Iris pigment epithelial cell (primary cell): ENCODE measurements around the gene GNA15.
A peak's percentile ranks its signal among the peaks of the same experiment; 100 is the strongest.

ENCODE experiments used
- DNase-seq: peaks from one replicate; pipeline ENCODE4 v3.0.0-alpha.2; 2011; ENCODE audit warnings: low read depth

Gene GNA15

DNA sequence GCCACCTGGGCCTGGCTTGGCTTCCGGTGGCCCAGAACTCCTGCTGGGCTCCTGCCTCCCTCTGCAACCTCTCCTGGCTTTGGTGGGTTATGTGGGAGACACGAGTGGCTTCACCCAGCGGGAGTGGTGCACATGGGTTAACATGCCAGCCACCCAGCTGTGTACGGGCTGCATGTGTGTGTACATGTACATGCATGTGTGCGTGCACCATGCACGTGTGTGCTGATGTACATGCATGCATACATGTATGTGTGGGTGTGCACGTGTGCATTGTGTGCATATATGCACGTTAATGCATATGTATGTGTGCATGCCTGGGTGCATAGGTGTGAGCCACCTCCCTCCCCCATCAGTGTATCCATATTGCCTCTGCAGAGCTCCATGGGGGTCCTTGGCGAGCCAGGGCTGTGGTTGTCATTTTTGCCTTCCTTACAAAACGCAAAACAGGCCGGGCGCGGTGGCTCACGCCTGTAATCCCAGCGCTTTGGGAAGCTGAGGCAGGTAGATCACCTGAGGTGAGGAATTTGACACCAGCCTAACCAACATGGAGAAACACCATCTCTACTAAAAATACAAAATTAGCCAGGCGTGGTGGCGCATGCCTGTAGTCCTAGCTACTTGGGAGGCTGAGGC is 29.2 kb upstream of the GNA15 start:
- no peak for DNase-seq

DNA sequence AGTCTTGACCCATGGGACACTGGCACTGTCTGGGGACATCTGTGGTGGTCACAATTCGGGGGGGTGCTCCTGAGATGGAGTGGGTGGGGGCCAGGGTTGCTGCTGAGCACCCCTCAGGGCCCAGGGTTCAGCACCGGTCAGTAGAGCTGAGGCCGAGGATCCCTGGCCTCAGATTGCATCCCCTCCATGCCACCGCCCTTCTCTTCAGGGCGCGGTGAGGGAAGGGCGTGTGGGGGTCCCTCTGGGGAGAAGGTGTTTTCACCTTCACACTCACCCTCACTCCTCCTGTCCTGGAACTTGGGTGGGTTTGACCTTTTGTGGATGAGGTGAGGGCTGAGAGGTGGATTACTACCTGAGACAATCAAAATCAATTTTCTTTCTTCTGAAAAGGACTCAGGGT is 28.2 kb upstream of the GNA15 start:
- no peak for DNase-seq

DNA sequence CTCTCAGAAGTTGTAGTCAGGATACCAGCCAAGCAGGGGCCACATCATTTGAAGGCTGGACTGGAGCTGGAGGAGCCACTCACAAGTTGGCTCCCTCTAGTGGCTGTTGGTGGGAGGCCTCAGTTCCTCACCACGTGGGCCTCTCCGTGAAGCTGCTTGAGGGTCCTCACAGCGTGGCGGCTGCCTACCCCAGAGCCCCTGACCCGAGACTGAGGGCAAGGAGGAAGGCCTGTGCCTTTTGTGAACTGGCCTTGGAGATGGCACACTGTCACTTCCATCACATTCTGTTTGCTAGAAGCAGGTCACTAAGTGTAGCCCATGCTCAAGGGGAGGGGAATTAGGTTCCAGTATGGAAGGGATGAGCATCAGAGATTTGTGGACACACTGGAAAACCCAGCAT is 27.1 kb upstream of the GNA15 start:
- DNase-seq: peak; percentile 58

DNA sequence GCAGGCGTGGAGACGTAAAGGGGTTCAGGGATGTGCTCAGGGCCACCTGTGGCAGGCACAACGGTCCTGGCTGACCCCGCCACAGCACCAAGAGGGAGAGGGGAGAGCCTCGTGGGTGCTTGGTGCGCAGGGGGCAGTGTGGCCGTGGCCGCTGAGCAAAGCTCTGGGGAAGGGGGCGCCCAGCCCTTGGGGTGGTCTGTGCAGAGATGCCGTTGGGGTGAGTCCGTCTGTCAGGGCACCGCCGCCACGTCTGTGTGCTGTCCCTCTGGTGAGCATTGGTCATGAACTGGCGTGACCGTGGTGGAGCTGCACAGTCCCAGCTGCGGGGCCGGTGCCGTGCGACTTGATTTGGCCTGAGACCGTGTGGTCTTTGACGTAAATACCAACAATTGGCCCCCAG is 26.3 kb upstream of the GNA15 start:
- DNase-seq: no peak

DNA sequence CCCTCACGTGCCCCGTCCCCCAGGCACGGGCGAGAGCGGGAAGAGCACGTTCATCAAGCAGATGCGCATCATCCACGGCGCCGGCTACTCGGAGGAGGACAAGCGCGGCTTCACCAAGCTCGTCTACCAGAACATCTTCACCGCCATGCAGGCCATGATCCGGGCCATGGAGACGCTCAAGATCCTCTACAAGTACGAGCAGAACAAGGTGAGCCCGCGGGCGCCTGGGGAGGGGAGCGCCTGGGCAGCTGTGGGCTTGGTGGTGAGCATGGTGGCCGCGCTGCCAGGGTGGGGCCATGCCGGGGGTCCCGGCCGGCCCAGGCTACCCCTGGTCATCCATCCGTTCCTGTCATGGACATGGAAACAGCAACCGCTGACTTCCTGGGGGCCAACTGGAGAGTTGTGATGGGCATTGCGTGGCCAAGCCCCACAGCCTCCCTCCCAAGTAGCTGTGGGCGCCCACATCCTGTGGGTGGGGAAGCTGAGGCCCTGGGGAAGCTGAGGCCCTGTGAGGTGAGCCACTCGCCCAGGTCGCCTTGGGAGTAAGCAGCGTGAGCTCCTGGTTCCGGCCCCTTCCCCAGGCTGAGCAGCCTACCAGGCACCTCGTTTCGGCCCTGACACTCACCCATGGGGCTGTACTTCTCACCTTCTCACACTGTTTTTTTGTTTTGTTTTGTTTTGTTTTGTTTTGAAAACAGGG is 25.6 kb upstream of the GNA15 start:
- DNase-seq: no peak

DNA sequence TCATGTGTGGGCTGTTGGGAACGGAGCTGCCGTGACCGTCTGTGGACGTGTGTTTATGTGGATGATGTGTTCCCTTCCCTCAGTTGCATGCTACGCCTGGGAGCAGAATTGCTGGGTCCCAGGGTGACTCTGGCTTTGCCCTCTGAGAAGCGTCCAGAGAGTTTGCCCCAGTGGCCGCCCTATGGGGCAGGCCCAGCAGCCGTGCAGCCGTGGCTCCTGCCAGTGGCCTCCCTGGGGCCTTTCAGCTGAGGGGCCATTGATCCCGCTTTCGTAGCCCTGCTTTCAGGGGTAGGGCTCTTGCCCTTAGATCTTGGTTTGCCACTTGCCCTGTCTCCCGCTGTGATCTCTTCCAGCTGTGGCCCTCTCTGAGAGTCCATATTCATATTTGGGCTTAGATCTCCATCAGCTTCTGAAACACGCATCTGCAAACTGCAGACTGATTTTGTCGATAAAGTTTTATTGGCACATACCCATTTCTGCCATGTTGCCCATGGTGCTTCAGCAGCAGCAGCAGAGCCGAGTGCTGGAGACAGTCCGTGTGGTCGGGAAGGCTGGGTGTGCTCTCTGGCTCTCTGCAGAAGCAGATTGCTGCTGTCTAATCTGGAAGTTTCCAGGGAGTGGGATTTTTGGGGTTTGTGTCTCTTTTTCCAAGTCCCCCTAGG is 24.1 kb upstream of the GNA15 start:
- DNase-seq: no peak

DNA sequence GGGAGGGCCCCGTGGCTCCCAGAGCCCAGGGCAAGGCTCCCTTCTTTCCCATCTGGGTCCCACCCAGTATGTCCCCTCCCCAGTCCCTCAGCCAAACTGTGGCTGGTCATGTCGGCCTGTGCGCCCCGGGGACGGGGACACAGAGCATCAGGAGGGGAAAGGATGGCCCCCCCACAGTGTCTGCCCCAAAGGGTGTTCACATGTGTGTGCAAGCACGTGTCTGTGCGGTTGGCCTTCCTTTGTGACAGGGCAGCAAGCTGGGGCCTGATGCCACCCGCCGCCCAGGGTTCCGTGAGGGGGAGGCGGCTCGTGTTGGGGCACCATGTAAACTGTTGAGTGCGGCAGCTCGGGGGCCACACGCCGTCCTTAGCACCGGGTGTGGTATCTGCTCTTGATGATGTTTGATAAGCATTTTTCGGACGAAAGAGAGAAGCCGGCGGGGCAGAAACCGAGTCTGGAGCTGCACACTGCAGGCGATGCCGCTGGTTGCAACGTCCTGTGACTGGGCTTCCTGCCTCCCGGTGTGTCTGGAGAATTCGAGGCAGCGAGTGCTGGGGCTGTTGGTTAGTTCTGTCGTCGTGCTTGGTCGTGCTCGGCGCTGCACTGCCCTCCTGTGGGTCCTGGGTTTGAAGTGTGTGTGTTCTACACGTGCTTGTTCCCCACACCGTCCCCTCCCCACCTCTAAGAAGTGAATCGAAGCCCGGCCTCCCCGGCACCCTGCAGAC is 23.3 kb upstream of the GNA15 start:
- DNase-seq: no peak

DNA sequence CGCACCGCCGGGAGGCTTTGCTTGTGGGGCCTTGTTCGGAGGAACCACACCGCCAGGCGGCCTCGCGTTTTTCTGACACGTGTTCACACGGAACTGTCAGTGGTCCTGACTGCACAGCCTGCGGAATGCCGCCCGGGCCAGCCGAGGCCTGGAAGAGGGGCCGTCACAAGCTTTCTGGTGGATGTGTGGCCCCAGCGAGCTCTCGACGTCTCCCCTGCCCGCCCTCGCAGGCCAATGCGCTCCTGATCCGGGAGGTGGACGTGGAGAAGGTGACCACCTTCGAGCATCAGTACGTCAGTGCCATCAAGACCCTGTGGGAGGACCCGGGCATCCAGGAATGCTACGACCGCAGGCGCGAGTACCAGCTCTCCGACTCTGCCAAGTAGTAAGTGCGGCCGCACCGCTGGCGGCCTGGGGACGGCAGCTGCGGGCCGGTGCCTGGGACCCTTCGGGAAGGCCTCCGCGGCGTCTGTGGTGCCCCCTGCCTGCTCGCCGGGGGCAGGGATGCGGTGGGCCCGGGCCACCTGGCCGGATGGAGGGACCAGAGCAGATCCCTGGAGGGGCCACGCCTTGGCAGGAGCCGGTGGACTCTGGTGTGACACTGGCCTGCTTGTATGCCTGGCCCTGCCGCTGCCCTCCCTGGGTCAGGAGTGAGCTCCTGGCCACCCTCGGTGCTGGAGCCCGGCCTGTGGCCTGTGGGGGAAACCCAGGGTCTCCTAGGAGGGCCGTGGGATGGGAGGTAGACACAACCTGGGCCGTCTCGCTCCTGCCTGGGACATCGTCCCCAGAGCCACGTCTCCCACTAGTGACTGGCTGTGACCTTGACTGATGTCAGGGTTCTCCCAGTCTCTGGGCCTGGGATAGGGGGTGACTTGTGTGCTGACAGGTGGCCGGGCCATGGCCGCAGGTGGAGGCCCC is 22.5 kb upstream of the GNA15 start:
- DNase-seq: no peak

DNA sequence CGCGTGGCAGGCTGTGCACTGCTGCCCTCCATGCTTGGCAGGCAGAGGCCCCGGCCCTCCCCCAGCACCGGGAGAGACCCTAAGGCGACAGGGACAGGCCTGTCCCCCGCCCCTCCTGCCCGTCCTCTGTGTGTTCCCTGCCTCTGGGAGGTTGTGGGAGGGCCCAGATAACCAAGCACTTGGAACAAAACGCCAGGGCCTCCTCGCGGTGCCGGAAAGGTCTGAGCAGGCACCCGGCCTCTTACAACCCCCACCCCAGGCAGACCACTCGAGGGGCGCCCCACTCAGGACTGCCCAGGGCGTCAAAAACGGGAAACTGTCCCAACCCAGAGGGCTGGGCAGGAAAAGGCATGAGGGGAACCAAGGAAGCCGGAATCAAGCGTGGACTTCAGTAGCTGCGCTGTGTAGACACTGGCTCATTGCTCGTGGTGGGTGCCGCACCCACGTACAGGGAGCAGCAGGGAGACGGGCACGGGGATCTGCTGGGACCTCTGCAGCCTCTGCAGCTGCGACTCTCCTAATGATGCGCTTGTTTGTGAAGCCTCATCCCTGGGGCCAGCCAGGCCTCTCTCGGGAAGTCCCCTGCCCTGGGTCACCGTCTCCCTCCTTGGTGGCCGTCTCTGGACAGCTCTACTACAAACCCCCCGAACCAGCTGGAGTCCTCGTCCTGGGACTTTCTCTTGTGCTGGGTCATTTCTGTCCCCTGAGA is 21.7 kb upstream of the GNA15 start:
- no peak for DNase-seq

DNA sequence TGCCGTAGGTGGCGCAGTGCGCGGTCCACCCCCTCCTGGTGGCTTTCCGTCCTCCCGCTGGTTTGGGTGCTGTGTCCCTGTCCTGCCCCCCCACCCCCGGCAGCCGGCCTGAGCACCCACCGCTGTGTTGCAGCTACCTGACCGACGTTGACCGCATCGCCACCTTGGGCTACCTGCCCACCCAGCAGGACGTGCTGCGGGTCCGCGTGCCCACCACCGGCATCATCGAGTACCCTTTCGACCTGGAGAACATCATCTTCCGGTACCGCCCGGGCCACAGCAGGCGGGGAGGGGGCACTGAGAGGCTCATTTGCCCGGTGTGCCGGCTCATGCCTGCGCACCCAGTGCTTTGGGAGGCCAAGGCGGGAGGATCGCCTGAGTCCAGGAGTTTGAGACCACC is 21.0 kb upstream of the GNA15 start:
- no peak for DNase-seq

DNA sequence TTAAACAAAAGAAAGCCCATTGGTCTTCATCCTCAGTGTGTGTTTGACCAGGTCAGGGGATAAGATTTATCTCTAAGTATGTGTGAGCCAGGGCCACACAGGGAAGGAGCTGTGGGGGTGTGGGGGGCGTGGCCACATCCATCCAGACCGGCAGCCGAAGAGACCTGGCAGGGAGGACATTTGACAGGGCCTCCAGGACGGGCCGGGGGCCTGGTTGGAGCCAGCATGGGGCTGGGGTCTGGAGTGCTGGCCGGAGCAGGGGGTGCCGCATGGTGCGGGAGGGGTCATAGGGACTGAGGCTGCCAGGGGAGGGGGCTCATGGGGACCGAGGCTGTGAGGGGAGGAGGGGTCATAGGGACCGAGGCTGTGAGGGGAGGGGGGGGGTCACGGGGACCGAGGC is 20.4 kb upstream of the GNA15 start:
- DNase-seq: no peak

DNA sequence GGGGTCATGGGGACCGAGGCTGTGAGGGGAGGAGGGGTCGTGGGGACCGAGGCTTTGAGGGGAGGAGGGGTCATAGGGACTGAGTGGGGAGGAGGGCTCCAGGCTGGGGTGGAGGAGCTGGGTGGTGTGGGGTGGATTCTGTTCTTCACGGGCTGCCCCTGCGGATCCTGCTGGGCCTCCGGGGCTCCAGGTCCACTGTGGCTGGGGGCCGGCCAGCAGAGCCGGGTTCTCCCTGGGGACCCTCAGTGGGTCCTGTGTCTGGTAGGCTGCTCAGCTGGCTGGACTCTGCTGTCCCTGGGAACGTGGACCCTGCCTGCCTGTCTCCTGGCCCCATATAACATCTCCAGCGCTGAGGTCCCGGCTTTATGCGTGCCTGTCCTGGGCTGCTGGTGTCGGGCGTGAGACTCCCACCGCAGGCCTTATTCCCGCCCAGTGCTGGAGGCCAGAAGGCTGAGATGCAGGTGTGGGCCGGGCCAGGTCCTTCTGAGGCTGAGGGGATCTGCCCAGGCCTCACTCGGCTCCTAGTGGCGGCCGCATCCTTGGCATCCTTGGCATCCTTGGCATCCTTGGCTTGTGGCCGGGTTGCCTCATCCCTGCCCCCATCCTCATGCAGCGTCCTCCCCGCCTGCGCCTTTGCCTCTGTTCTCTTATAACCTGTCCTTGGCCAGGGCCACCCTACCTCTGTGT is 19.8 kb upstream of the GNA15 start:
- DNase-seq: peak; percentile 24

DNA sequence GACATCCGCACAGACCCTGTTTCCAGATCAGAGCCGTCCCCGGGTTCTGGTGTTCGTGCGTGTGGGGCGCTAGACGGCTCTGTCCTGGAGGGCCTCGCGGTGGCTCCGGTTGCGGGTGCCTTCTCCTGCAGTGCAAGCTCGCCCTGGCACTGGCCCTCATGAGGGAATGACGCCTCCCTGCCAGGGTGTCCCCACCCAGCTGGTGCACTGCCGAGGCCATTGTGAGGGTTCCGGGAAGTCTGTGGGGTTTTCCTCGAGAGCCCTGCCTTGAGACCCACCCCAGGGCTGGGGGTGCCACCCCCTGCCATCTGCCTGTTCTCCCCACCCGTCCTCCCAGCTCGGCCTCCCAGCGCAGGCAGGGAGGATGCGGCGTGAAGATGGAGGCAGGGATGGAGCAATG is 19.2 kb upstream of the GNA15 start:
- no peak for DNase-seq

DNA sequence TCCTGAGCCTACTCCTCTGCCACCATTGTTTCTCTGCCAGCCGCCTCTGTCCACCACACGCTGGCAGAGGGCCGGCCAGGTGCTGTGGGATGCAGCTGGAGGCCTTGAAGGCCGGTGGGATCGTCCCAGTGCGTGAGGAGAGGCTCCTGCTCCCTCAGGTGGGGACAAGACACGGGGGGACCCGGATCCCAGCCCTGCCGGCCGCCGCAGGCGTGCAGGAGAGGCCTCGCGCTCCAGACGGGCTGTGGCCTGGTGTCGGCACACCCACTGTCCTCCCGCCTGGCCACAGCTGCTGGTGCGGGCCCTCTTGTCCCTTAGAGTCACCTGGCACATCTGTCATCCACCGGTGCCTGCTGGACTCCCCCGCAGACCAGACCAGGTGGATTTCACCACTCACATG is 18.1 kb upstream of the GNA15 start:
- DNase-seq: no peak

DNA sequence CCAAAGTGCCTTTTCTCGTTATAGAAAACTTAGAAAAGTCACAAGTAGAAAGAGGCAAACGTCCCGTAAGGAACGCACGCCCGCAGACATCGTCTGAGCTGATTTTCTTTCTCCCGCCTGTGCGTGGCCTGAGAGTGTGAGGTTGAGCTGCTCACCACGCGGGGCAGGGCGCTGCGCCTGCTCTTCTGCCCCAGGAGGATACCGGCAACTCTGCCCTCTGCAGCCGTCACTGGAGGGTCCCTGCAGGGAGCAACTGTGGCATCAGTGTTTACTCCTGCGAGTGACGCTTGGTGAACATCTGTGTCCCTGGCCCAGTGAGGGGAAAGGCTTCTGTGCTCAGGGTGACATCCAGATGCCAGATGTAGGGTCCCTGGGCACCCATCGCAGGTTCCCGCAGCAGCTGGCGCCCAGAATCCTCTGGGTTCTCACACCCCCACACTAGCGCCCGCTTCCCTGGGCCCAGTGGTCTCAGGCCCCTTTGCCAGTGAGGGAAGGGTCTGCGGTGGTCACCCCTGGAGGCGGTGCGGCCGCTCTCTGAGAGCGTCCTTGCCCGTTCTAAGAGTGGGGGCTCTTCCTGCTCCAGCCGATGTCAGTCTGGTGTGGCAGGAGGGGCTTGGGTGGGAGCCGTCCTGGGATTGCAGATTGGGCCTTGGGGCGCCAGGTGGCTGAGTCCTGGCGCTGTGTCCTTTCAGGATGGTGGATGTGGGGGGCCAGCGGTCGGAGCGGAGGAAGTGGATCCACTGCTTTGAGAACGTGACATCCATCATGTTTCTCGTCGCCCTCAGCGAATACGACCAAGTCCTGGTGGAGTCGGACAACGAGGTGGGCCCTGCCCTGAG is 17.4 kb upstream of the GNA15 start:
- no peak for DNase-seq

DNA sequence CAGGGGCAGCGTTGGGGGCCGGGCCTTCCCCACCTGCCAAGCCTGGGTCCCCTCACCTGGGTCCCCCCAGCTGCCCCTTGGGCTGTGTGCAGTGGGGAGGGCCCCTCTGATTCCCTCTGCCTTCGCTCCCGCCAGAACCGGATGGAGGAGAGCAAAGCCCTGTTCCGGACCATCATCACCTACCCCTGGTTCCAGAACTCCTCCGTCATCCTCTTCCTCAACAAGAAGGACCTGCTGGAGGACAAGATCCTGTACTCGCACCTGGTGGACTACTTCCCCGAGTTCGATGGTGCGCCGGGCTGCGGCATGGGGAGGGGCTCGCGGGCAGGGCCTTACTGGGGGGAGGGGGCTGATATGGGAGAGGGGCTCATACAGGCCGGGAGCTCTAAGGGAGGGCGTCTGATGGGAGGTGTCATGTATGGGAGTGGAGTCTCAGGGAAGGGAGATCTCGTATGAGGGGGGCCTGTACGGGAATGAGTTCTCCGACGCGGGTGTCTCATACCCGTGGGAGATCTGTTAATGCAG is 16.7 kb upstream of the GNA15 start:
- no peak for DNase-seq

DNA sequence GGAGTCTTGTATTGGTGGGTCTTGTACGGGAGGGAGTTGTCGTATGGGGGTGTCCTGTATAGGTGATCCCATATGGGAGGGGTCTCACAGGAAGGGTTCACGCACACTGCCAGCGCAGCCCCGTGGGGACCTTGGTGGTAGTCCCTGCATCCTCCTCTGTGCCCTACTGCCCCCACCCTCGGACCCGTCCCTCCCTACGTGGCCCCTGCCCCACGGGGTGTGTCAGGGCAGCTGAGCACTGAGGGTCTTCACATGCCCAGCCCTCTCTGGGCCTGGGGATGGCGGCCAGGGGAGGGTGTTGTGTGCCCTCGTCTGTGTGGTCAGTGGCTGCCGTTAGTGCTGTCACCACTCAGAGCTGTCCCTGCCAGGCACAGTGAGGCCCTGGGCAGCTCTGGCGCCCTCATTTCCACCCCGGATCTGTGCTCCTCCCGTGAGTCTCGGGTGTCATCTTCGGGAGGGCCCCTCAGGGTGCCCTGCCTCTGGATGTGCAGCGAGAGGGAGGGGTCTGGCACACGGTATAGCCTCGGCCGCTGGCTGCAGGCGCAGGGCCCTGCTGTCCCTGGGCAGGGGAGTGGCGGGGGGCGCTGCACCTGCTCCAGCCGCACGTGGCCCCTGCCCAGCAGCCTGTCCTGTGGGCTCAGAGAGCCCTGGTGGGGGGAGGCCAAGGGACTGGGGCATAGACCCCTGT is 16.0 kb upstream of the GNA15 start:
- DNase-seq: no peak

DNA sequence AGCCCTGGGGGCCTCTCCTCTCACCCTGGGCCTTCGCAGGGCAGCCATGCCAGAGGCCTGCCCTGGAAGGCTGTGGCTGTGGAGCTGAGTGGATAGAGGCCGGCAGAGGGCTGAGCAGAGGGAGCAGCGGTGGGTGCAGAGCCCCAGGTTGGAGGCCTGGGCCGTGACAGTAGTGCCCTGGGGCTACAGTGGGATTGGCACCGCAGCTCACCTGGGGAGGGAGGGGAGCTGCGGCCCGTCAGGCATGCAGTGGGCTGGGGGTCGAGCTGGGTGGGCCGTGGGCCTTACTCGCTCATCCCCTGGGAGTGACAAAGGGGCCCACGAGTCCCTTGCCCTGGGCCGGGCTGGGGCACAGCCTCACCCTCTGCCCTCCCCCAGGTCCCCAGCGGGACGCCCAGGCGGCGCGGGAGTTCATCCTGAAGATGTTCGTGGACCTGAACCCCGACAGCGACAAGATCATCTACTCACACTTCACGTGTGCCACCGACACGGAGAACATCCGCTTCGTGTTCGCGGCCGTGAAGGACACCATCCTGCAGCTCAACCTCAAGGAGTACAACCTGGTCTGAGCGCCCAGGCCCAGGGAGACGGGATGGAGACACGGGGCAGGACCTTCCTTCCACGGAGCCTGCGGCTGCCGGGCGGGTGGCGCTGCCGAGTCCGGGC is 15.1 kb upstream of the GNA15 start:
- no peak for DNase-seq
